Suprapubic skin (tissue), 4 donors: Measurements from ENCODE around the gene NUS1. TPM values are rescaled to one million over a fixed set of nuclear protein-coding genes. Genes with fewer than 3 reads are reported as not detected.

Source experiments
- DNase-seq, 2 donors: peaks; one replicate each; pipeline ENCODE4 v3.0.0-alpha.2; 2019; ENCODE audit warnings: low spot score in 2 of 2
- H3K27ac ChIP-seq: fragments of 200-600 bp; sonication (generic); one replicate; pipeline ENCODE4 v1.5.1; 2019
- H3K27me3 ChIP-seq: fragments of 200-600 bp; sonication (generic); one replicate; pipeline ENCODE4 v1.5.1; 2019
- H3K36me3 ChIP-seq: fragments of 200-600 bp; sonication (generic); one replicate; pipeline ENCODE4 v1.5.1; 2019
- H3K4me1 ChIP-seq: fragments of 200-600 bp; sonication (generic); one replicate; pipeline ENCODE4 v1.5.1; 2019
- H3K4me3 ChIP-seq: fragments of 200-600 bp; sonication (generic); one replicate; pipeline ENCODE4 v1.5.1; 2019; ENCODE audit warnings: mild to moderate bottlenecking
- H3K9me3 ChIP-seq: fragments of 200-600 bp; sonication (generic); one replicate; pipeline ENCODE4 v1.5.1; 2019
- CTCF ChIP-seq, 2 donors: fragments of 200-600 bp in 1 of 2; fragments of 450-650 bp in 1 of 2; sonication (generic) in 1 of 2; IDR thresholded peaks; one replicate each; pipeline ENCODE4 v1.5.1; 2016 to 2019; ENCODE audit warnings: antibody characterized with exemption in 2 of 2, mild to moderate bottlenecking in 1 of 2, moderate library complexity in 1 of 2
- EP300 ChIP-seq: sonication (generic); formaldehyde crosslinking; IDR thresholded peaks from one replicate; pipeline ENCODE4 v1.6.1; 2017; ENCODE audit warnings: antibody characterized with exemption
- POLR2A ChIP-seq, 2 donors: fragments of 450-650 bp; IDR thresholded peaks; one replicate each; pipeline ENCODE4 v1.6.1; 2017; ENCODE audit warnings: antibody characterized with exemption in 2 of 2, mild to moderate bottlenecking in 2 of 2, moderate library complexity in 2 of 2
- POLR2AphosphoS5 ChIP-seq, 3 donors: sonication (generic); formaldehyde crosslinking; IDR thresholded peaks; one replicate each; pipeline ENCODE4 v1.6.1; 2017; ENCODE audit warnings: antibody characterized with exemption in 3 of 3
- WGBS: methylation state at CpG from one replicate; pipeline ENCODE4 v1.1.5; 2018; 5-methylcytosine and 5-hydroxymethylcytosine counted together
- total RNA-seq, 4 donors: library from RNA; depleted of rRNA; stranded (reverse); fragments of >200 nt; gene quantifications; one replicate each; pipeline ENCODE4 v1.1.0, GENCODE V29; 2016

The NUS1 gene
- total RNA-seq, 4 donors from 2014 or later = 13.5 to 17.9 (median 15.2) TPM

- Histone ChIP-seq H3K27me3 (no peaks in the 10 kb centered on the region), H3K9me3 (no peaks in the 10 kb centered on the region), H3K4me3 (peak overlapping the region; percentile 77), H3K36me3 (no peaks in the 10 kb centered on the region), H3K27ac (no peak overlapping the region), H3K4me1 (peaks cover 56% of the 10 kb centered on the region)
- no peak for DNase-seq
- TF ChIP-seq EP300 (no peak), CTCF (IDR thresholded peaks at IDR 0.05) (no peak), POLR2AphosphoS5 (IDR thresholded peaks at IDR 0.05) (no peak), POLR2A (IDR thresholded peaks at IDR 0.05) (no peak)
- 56% methylated on average over 6 of the region's 6 CpGs for WGBS
Observed at GRCh38 chr6:117676577-117677218, 1.4 kb downstream of the NUS1 start.

GRCh38 chr6:117677553-117678141, 2.4 kb downstream of the NUS1 start:
- no peak overlapping the region for H3K4me3 ChIP-seq

DNA sequence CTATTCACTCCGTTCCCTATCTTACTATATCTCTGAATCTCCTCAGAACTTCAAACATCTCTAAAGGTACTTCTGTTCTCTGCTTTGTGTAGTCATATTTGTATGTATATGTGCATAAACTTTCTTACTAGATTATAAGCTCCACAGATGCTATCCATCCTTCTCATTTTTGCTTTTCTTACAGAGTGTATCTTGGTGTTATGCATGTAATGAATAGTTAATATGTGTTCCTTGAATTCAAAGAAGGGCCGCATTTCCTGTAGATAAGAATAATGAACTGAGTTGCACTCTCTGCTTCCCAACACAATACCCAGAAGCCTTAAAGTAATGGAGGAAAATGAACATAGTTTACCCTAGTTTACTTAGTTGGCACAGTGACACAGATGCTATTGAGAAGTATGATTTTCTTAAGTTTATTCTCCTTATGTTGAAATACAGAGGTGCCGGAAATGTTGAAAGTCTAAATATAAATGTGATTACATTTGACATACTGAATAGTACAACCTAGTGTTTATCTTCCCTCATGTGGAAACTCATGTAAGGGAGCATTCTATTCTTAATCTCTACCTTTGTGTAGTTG, 6.0 kb downstream of the NUS1 start:
- Histone ChIP-seq H3K27me3 (no peaks in the 10 kb centered on the region), H3K4me3 (no peak overlapping the region), H3K4me1 (peaks cover 63% of the 10 kb centered on the region), H3K36me3 (no peaks in the 10 kb centered on the region), H3K9me3 (no peaks in the 10 kb centered on the region), H3K27ac (no peak overlapping the region)
- TF ChIP-seq EP300 (no peak), POLR2A (IDR thresholded peaks at IDR 0.05) (no peak), POLR2AphosphoS5 (IDR thresholded peaks at IDR 0.05) (no peak), CTCF (IDR thresholded peaks at IDR 0.05) (no peak)
- WGBS = 77% methylated on average over 3 of the region's 3 CpGs
- no peak for DNase-seq

More at GRCh38 chr6:117677553-117678141, 2.4 kb downstream of the NUS1 start:
- WGBS = 39% methylated on average over 5 of the region's 5 CpGs
- Histone ChIP-seq H3K36me3 (no peaks in the 10 kb centered on the region), H3K9me3 (no peaks in the 10 kb centered on the region), H3K27me3 (no peaks in the 10 kb centered on the region), H3K4me1 (peaks cover 56% of the 10 kb centered on the region), H3K27ac (no peak overlapping the region)
- TF ChIP-seq CTCF (IDR thresholded peaks at IDR 0.05) = no peak
- no peak for TF ChIP-seq POLR2A (IDR thresholded peaks at IDR 0.05)
- no peak for TF ChIP-seq EP300
- no peak for TF ChIP-seq POLR2AphosphoS5 (IDR thresholded peaks at IDR 0.05)
- DNase-seq = no peak

DNA sequence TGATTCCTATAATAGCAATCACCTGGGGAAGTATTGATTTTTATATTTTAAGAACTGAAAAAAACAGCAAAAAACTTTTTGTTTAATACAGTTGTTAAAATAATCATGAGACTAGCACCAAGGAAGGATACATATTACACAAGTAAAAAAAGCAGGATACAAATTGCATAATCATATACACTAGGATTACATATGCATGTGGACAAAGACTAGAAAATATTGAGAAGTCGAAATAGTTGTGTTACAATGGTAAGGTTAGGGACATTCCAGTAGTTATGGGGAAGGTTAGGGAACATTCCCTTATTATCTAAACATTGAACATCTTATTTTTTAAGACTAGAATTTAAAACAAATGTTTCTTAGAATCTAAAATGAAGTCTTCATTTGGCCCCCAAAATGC, 9.5 kb downstream of the NUS1 start:
- Histone ChIP-seq H3K4me3 (no peak overlapping the region), H3K4me1 (peaks cover 29% of the 10 kb centered on the region), H3K27me3 (no peaks in the 10 kb centered on the region), H3K36me3 (no peaks in the 10 kb centered on the region), H3K9me3 (no peaks in the 10 kb centered on the region), H3K27ac (no peak overlapping the region)
- WGBS = 95% methylated on average over 1 of the region's 1 CpG
- no peak for DNase-seq
- TF ChIP-seq CTCF (IDR thresholded peaks at IDR 0.05) (no peak), POLR2A (IDR thresholded peaks at IDR 0.05) (no peak), POLR2AphosphoS5 (IDR thresholded peaks at IDR 0.05) (no peak)

- no peak for TF ChIP-seq POLR2A (IDR thresholded peaks at IDR 0.05)
- no peak for TF ChIP-seq POLR2AphosphoS5 (IDR thresholded peaks at IDR 0.05)
- TF ChIP-seq EP300 = no peak
- TF ChIP-seq CTCF (IDR thresholded peaks at IDR 0.05) = no peak
- Histone ChIP-seq H3K9me3 (no peaks in the 10 kb centered on the region), H3K4me1 (peaks cover 23% of the 10 kb centered on the region), H3K36me3 (no peaks in the 10 kb centered on the region), H3K4me3 (no peak overlapping the region), H3K27me3 (no peaks in the 10 kb centered on the region), H3K27ac (no peak overlapping the region)
- 96% methylated on average over 2 of the region's 2 CpGs for WGBS
- no peak for DNase-seq
Observed at GRCh38 chr6:117685359-117685758, 10.1 kb downstream of the NUS1 start.
